Measurements from ENCODE around the gene CNGA3. TPM values are rescaled to one million over a fixed set of nuclear protein-coding genes. Genes with fewer than 3 reads are reported as not detected.
"Not testable (repeated sequence)": the region's sequence is repeated elsewhere in the genome, so short reads cannot be mapped to it uniquely, and the experiment has no call there.

Gene CNGA3
- total RNA-seq, 1 experiment from 2014 or later = not detected

- BruUV-seq (replicated peaks) = no TSS peak
- peak; percentile 61 for DNase-seq
- Mint-ChIP-seq H3K4me3 (ENCODE audit: low read depth, unreplicated experiment) (no peak overlapping the region), H3K4me1 (ENCODE audit: low read depth, unreplicated experiment) (no peaks in the 10 kb centered on the region), H3K36me3 (ENCODE audit: insufficient read depth, unreplicated experiment) (no peaks in the 10 kb centered on the region), H3K9me3 (ENCODE audit: low read depth, unreplicated experiment) (peaks cover 3% of the 10 kb centered on the region), H3K27me3 (ENCODE audit: unreplicated experiment) (no peaks in the 10 kb centered on the region), H3K27ac (ENCODE audit: unreplicated experiment) (no peak overlapping the region)
- TF ChIP-seq CTCF (IDR thresholded peaks at IDR 0.05; ENCODE audit: unreplicated experiment) = peak; percentile 73
- intact Hi-C loops (cut with micrococcal nuclease; ENCODE audit: unreplicated experiment) = loop anchor here (1.0 to 5.0 kb wide), 3 partner anchors 69 to 188 kb away; no protein-coding TSS in a partner anchor
- CTCF ChIA-PET = interaction anchor here (0.7 to 1.5 kb wide), 2 partner anchors 67 to 264 kb away, joined by 3 to 4 read pairs; no protein-coding TSS in a partner anchor
These were observed 66.6 kb downstream of the CNGA3 start for GRCh38 chr2:98412751-98413458.

GRCh38 chr2:98414246-98414645 is 68.0 kb downstream of the CNGA3 start:
- H3K27ac Mint-ChIP-seq (ENCODE audit: unreplicated experiment); H3K27me3 Mint-ChIP-seq (ENCODE audit: unreplicated experiment); H3K4me1 Mint-ChIP-seq (ENCODE audit: low read depth, unreplicated experiment); H3K4me3 Mint-ChIP-seq (ENCODE audit: low read depth, unreplicated experiment); CTCF ChIA-PET; BruUV-seq (replicated peaks); H3K9me3 Mint-ChIP-seq (ENCODE audit: low read depth, unreplicated experiment); H3K36me3 Mint-ChIP-seq (ENCODE audit: insufficient read depth, unreplicated experiment): not testable (repeated sequence)
- peak; percentile 39 for DNase-seq
- intact Hi-C loops (cut with micrococcal nuclease; ENCODE audit: unreplicated experiment) = loop anchor here (5.0 kb wide), 1 partner anchor 68 kb away; no protein-coding TSS in a partner anchor

GRCh38 chr2:98415719-98416248 is 69.5 kb downstream of the CNGA3 start:
- CTCF ChIA-PET = interaction anchor here (0.6 kb wide), 1 partner anchor 111 kb away, joined by 4 read pairs; no protein-coding TSS in a partner anchor
- H3K9me3 Mint-ChIP-seq (ENCODE audit: low read depth, unreplicated experiment); intact Hi-C loops (cut with micrococcal nuclease; ENCODE audit: unreplicated experiment); H3K27ac Mint-ChIP-seq (ENCODE audit: unreplicated experiment); H3K4me1 Mint-ChIP-seq (ENCODE audit: low read depth, unreplicated experiment); H3K27me3 Mint-ChIP-seq (ENCODE audit: unreplicated experiment); H3K36me3 Mint-ChIP-seq (ENCODE audit: insufficient read depth, unreplicated experiment); DNase-seq; BruUV-seq (replicated peaks); H3K4me3 Mint-ChIP-seq (ENCODE audit: low read depth, unreplicated experiment): not testable (repeated sequence)

DNA sequence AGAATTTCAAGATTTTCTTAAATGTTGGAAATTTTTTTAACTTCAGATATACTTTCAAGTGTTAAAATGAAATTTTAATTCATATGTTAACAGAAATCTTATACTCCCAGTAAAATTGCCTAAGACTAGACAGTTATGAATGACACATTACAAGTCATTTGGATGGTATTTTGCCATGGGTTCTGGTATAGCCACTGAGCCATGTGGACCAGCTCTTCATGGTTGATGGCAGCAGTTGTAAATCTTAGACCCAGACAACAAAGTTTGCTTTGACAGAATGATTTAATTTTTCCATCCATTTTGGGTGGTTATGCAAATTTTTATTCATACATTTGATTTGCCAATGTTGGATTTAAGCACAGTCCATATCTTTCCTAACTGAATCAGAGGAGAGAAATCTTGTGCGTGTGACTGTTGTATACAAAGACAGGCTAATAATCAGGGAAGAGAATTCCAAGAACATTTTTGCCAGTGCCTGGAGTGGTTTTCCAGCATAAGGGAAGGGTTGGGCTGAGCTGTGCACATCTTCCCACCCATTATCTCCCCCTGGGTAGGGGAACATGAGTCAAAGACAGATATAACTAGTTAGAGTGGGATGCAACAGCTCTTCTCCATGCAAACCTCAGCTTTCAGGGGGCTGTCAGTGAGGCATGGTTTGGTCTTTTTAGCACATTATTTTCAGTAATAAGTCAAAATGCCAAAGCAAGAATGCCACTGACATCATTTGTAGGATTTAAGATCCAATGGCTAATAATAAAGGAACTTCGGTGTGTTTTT is 70.3 kb downstream of the CNGA3 start:
- Mint-ChIP-seq H3K36me3 (ENCODE audit: insufficient read depth, unreplicated experiment) (no peaks in the 10 kb centered on the region), H3K9me3 (ENCODE audit: low read depth, unreplicated experiment) (peaks cover 7% of the 10 kb centered on the region), H3K4me1 (ENCODE audit: low read depth, unreplicated experiment) (no peaks in the 10 kb centered on the region), H3K4me3 (ENCODE audit: low read depth, unreplicated experiment) (no peak overlapping the region), H3K27ac (ENCODE audit: unreplicated experiment) (no peak overlapping the region), H3K27me3 (ENCODE audit: unreplicated experiment) (no peaks in the 10 kb centered on the region)
- DNase-seq = no peak
- no TSS peak for BruUV-seq (replicated peaks)
- no peak for TF ChIP-seq CTCF (IDR thresholded peaks at IDR 0.05; ENCODE audit: unreplicated experiment)
- CTCF ChIA-PET = no interaction called here
- intact Hi-C loops (cut with micrococcal nuclease; ENCODE audit: unreplicated experiment) = no loop called here

DNA sequence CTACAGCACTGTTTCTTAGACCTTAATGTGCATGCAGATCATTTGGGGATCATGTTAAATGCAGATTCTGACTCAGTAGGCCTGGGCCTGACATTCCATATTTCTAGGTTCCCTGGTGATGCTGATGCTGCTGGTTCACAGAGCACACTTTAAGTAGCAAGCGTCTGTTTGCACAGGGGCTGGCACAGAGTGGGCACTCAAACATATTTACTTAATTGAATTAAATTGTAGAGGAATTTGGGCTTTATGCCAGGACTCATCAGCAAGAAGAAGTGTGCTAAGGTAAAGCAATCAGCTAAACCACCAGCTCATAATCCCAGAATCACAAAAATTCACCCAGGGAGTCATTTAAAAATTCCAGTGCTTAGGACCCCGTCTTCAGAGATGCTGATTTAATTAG is 73.3 kb downstream of the CNGA3 start:
- CTCF ChIA-PET = no interaction called here
- H3K27ac Mint-ChIP-seq (ENCODE audit: unreplicated experiment) = no peak overlapping the region
- no peaks in the 10 kb centered on the region for H3K36me3 Mint-ChIP-seq (ENCODE audit: insufficient read depth, unreplicated experiment)
- H3K27me3 Mint-ChIP-seq (ENCODE audit: unreplicated experiment) = no peaks in the 10 kb centered on the region
- intact Hi-C loops (cut with micrococcal nuclease; ENCODE audit: unreplicated experiment) = no loop called here
- H3K4me1 Mint-ChIP-seq (ENCODE audit: low read depth, unreplicated experiment) = no peaks in the 10 kb centered on the region
- H3K4me3 Mint-ChIP-seq (ENCODE audit: low read depth, unreplicated experiment) = no peak overlapping the region
- no TSS peak for BruUV-seq (replicated peaks)
- no peak for TF ChIP-seq CTCF (IDR thresholded peaks at IDR 0.05; ENCODE audit: unreplicated experiment)
- peaks cover 10% of the 10 kb centered on the region for H3K9me3 Mint-ChIP-seq (ENCODE audit: low read depth, unreplicated experiment)
- no peak for DNase-seq

Measured in Calu3 (cell line).